ENCODE data around the gene PGLYRP3. TPM values are rescaled to one million over a fixed set of nuclear protein-coding genes. Genes with fewer than 3 reads are reported as not detected.

The PGLYRP3 gene
- total RNA-seq (ENCODE audit: low replicate concordance) = 0.87 and 1.3 TPM in 2 replicates
- long read RNA-seq, partial matches to known transcripts = 0 of 3 reads
- long read RNA-seq, other reads (novel, unspliced or antisense) = 3 of 3 reads

- Mint-ChIP-seq H3K4me3 (no peak within 1 kb of the TSS), H3K36me3 (no peaks in the 10 kb centered on the region), H3K9me3 (no peaks in the 10 kb centered on the region), H3K27ac (no peak within 1 kb of the TSS), H3K27me3 (peaks cover 13% of the 10 kb centered on the region), H3K4me1 (ENCODE audit: unreplicated experiment) (no peaks in the 10 kb centered on the region)
- no peak for DNase-seq (ENCODE audit: extremely low spot score, unreplicated experiment)
- no peak for TF ChIP-seq CTCF (conservative IDR thresholded peaks at IDR 0.05)
These were observed at the start of gene PGLYRP3 for GRCh38 chr1:153312570-153313186. Gene PGLYRP3 (minus strand): TSS chr1:153312952. CDS start chr1:153310665, 2,287 bp downstream.

GRCh38 chr1:153362187-153362775 is 49.5 kb upstream of the PGLYRP3 start:
- TF ChIP-seq CTCF (conservative IDR thresholded peaks at IDR 0.05) = no peak
- Mint-ChIP-seq H3K27ac (peak overlapping the region; percentile 97), H3K4me3 (no peak overlapping the region), H3K36me3 (peaks cover 4% of the 10 kb centered on the region), H3K9me3 (no peaks in the 10 kb centered on the region), H3K4me1 (ENCODE audit: unreplicated experiment) (peaks cover 3% of the 10 kb centered on the region), H3K27me3 (peaks cover 6% of the 10 kb centered on the region)
- no peak for DNase-seq (ENCODE audit: extremely low spot score, unreplicated experiment)

- TF ChIP-seq CTCF (conservative IDR thresholded peaks at IDR 0.05) = no peak
- Mint-ChIP-seq H3K4me1 (ENCODE audit: unreplicated experiment) (peaks cover 5% of the 10 kb centered on the region), H3K4me3 (peak overlapping the region; percentile 78), H3K36me3 (peaks cover 4% of the 10 kb centered on the region), H3K27me3 (peaks cover 6% of the 10 kb centered on the region), H3K9me3 (no peaks in the 10 kb centered on the region), H3K27ac (peak overlapping the region; percentile 97)
- DNase-seq (ENCODE audit: extremely low spot score, unreplicated experiment) = no peak
These were observed 48.8 kb upstream of the PGLYRP3 start for GRCh38 chr1:153361480-153362109.

- peak overlapping the region; percentile 78 for H3K4me3 Mint-ChIP-seq
- TF ChIP-seq CTCF (conservative IDR thresholded peaks at IDR 0.05) = no peak
- peaks cover 6% of the 10 kb centered on the region for H3K4me1 Mint-ChIP-seq (ENCODE audit: unreplicated experiment)
- peaks cover 4% of the 10 kb centered on the region for H3K36me3 Mint-ChIP-seq
- H3K27ac Mint-ChIP-seq = peak overlapping the region; percentile 92
- H3K27me3 Mint-ChIP-seq = peaks cover 3% of the 10 kb centered on the region
- DNase-seq (ENCODE audit: extremely low spot score, unreplicated experiment) = no peak
- no peaks in the 10 kb centered on the region for H3K9me3 Mint-ChIP-seq
These were observed 48.1 kb upstream of the PGLYRP3 start for GRCh38 chr1:153360592-153361479.

- peak overlapping the region; percentile 84 for H3K27ac Mint-ChIP-seq
- peaks cover 3% of the 10 kb centered on the region for H3K4me1 Mint-ChIP-seq (ENCODE audit: unreplicated experiment)
- DNase-seq (ENCODE audit: extremely low spot score, unreplicated experiment) = no peak
- H3K4me3 Mint-ChIP-seq = peak overlapping the region; percentile 67
- H3K9me3 Mint-ChIP-seq = no peaks in the 10 kb centered on the region
- H3K36me3 Mint-ChIP-seq = peaks cover 4% of the 10 kb centered on the region
- no peak for TF ChIP-seq CTCF (conservative IDR thresholded peaks at IDR 0.05)
- H3K27me3 Mint-ChIP-seq = no peaks in the 10 kb centered on the region
These were observed 47.4 kb upstream of the PGLYRP3 start for GRCh38 chr1:153360190-153360589.

Data from type B pancreatic cell (in vitro differentiated cells).